Measurements from ENCODE around the gene CCDC13. TPM values are rescaled to one million over a fixed set of nuclear protein-coding genes. Genes with fewer than 3 reads are reported as not detected.
A peak's percentile ranks its signal among the peaks of the same experiment; 100 is the strongest.

The CCDC13 gene
- total RNA-seq, 4 donors from 2014 or later, result 0.27 to 33.3 (median 13.6) TPM

DNA sequence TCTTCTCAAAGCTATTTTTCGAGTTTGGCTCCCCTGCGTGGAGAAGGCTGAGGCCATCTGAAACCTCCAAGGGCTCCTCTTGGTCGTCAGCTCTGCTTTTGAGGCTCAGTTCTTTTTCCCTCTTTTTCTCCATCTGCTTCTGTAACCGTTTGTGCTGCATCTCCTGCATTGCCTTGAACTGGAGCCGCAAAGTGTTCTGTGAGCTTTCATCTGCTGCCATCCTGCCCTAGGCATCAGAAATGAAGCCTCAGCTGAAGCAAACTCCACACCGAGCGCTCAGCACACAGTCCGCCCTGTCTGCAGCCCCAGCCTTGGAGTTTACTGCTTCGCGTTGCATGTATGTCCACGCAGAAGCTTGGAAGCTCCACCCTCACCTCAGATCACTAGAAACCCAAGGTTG lies 14.9 kb downstream of the CCDC13 start:
- H3K27ac ChIP-seq, result no peak overlapping the region
- TF ChIP-seq POLR2A (IDR thresholded peaks at IDR 0.05), result no peak
- H3K9me3 ChIP-seq, result no peaks in the 10 kb centered on the region
- peaks cover 0 to 17% (median 7%) of the 10 kb centered on the region in 4 donors for H3K4me1 ChIP-seq
- no peaks in the 10 kb centered on the region for H3K27me3 ChIP-seq
- DNase-seq, result no peak
- in situ Hi-C loops (cut with MboI; ENCODE audit: low pct_ligation_motif_present in 1 of 4, low pct_unique_long_range_greater_than_20kb in 1 of 4, low sequenced_read_pairs in 3 of 4) (loop anchor here in 1 of 4 donors (25.0 kb wide), 1 partner anchor 171 kb away; the partner anchor contains the start of genes SEC22C and SS18L2), intact Hi-C loops (cut with DNase I; ENCODE audit: low total_unique reads) (no loop called here)
- 86 to 87% methylated on average over 6 to 11 of the region's 11 CpGs for WGBS, 2 donors (ENCODE audit: low coverage in 1 of 2)
- no peaks in the 10 kb centered on the region for H3K36me3 ChIP-seq
- H3K4me3 ChIP-seq, result no peak overlapping the region

DNA sequence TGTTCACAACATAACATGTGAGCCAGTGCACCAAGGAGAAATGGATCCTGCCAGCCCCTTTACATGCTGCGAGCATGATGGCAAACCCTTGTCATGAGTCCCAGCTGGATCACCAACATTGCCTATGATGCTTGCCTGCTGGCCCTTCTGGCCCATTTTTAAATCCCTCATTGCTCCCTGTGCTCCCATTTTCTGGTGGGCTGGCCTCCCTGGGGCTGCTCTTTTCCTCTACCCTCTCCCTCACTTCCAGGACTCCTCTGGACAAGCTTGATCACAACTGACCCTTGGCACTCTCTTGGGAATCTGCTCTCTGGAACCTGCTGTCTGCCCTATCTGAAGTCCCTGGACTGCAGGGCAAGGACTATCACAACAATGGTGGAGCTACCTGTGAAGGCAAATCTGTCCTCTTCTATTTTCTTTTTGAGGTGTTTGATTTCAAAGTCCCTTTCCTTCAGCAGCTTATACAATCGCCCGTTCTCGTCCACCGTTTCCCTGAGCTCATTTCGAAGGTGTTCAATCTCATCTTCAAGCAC lies 16.3 kb downstream of the CCDC13 start:
- no peaks in the 10 kb centered on the region for H3K27me3 ChIP-seq
- peaks cover 0 to 7% (median 2%) of the 10 kb centered on the region in 4 donors for H3K4me1 ChIP-seq
- H3K9me3 ChIP-seq, result no peaks in the 10 kb centered on the region
- TF ChIP-seq POLR2A (IDR thresholded peaks at IDR 0.05), result no peak
- TF ChIP-seq, protein P1, sequence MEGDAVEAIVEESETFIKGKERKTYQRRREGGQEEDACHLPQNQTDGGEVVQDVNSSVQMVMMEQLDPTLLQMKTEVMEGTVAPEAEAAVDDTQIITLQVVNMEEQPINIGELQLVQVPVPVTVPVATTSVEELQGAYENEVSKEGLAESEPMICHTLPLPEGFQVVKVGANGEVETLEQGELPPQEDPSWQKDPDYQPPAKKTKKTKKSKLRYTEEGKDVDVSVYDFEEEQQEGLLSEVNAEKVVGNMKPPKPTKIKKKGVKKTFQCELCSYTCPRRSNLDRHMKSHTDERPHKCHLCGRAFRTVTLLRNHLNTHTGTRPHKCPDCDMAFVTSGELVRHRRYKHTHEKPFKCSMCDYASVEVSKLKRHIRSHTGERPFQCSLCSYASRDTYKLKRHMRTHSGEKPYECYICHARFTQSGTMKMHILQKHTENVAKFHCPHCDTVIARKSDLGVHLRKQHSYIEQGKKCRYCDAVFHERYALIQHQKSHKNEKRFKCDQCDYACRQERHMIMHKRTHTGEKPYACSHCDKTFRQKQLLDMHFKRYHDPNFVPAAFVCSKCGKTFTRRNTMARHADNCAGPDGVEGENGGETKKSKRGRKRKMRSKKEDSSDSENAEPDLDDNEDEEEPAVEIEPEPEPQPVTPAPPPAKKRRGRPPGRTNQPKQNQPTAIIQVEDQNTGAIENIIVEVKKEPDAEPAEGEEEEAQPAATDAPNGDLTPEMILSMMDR (IDR thresholded peaks at IDR 0.05), result no peak
- no peak for TF ChIP-seq POLR2AphosphoS5 (IDR thresholded peaks at IDR 0.05)
- TF ChIP-seq EP300 (IDR thresholded peaks at IDR 0.05; ENCODE audit: low read depth), result no peak
- no peaks in the 10 kb centered on the region for H3K36me3 ChIP-seq
- intact Hi-C loops (cut with DNase I; ENCODE audit: low total_unique reads), result no loop called here
- H3K4me3 ChIP-seq, result no peak overlapping the region
- peak overlapping the region in 2 of 4 donors; percentile 7 to 31 for H3K27ac ChIP-seq
- WGBS, 2 donors (ENCODE audit: low coverage in 1 of 2), result 92 to 93% methylated on average over 5 to 6 of the region's 6 CpGs
- no peak for DNase-seq
- in situ Hi-C loops (cut with MboI; ENCODE audit: low pct_ligation_motif_present in 1 of 4, low pct_unique_long_range_greater_than_20kb in 1 of 4, low sequenced_read_pairs in 3 of 4), result loop anchor here in 1 of 4 donors (25.0 kb wide), 1 partner anchor 169 kb away; the partner anchor contains the start of genes SEC22C and SS18L2

DNA sequence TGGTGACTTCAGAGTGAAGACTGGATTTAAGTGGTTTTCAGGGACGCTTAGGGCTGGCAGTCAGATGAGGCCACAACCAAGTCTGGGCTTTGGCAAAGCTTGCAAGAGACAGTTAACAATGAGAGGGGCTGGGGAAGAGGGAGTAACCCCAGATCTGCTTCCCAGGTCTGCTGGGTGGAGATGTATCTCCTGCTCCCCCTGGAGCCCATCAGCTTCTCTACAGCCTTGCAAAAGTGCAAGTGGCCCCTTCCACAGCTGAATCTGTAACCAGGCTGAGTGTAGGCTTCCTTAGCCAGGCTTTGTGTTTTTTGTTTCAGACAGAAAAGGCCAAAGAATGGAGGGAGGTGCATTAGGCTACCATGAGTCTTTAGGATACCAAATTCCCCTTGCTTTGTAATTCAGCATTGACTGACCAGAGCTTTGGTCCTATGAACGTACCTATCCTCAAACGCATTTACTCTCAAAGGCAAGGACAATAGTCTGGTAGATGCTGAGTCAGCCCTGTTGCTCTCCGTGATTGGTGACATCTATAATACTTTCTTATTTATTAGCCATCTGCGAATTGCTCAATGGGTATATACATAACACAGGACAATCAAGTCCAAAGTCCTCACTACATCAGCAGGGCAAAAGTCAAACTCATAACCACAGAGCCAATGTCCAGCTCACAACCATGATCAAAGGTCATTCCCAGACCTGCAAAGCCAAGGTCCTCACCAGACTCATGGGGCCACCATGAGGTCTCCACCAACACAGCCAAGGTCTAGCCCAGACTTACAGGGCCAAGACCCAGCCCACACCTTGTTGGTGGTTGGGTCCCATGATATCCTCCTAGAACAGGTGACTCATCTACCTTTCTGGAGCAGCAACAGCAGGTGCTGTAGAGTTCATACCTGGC lies 17.1 kb downstream of the CCDC13 start:
- TF ChIP-seq, protein P1 (IDR thresholded peaks at IDR 0.05), result peak in 4 of 5 experiments; percentile 12 to 27 (median 21)
- TF ChIP-seq POLR2AphosphoS5 (IDR thresholded peaks at IDR 0.05) (peak in 1 of 3 donors; percentile 39), EP300 (IDR thresholded peaks at IDR 0.05; ENCODE audit: low read depth) (no peak)
- H3K9me3 ChIP-seq, result no peaks in the 10 kb centered on the region
- intact Hi-C loops (cut with DNase I; ENCODE audit: low total_unique reads), result no loop called here
- 65 to 66% methylated on average over 3 to 5 of the region's 5 CpGs for WGBS, 2 donors (ENCODE audit: low coverage in 1 of 2)
- DNase-seq, result peak; percentile 51
- no peak overlapping the region for H3K4me3 ChIP-seq
- no peaks in the 10 kb centered on the region for H3K27me3 ChIP-seq
- no peaks in the 10 kb centered on the region for H3K36me3 ChIP-seq
- H3K27ac ChIP-seq, result peak overlapping the region in 2 of 4 donors; percentile 25 to 31
- H3K4me1 ChIP-seq, result peaks cover 0 to 7% (median 1%) of the 10 kb centered on the region in 4 donors
- in situ Hi-C loops (cut with MboI; ENCODE audit: low pct_ligation_motif_present in 1 of 4, low pct_unique_long_range_greater_than_20kb in 1 of 4, low sequenced_read_pairs in 3 of 4), result loop anchor here in 1 of 4 donors (25.0 kb wide), 1 partner anchor 169 kb away; the partner anchor contains the start of genes SEC22C and SS18L2

DNA sequence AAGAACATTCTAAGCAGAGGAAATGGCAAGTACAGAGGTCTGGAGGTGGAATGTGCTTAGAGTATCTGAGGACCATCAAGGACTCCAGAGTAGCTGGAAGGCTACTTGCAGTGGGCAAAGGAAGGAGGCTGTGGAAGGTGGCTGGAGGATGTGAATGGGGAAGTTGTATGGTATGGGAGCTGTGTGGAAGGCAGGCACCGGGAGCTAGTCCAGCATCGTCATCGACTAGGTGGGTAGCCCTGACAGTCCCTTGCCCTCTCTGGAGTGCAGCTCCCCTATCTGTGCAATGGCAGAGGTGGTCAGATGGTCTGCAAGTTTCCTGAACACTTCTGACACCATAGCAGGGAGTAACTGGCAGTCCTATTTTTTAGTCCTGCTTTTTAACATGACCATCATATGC lies 19.3 kb downstream of the CCDC13 start:
- H3K27ac ChIP-seq, result no peak overlapping the region
- no peaks in the 10 kb centered on the region for H3K36me3 ChIP-seq
- 90 to 96% methylated on average over 3 of the region's 3 CpGs for whole genome bisulfite sequencing, 2 donors (ENCODE audit: low coverage in 1 of 2)
- intact Hi-C loops (cut with DNase I; ENCODE audit: low total_unique reads), result no loop called here
- no peaks in the 10 kb centered on the region for H3K27me3 ChIP-seq
- DNase-seq, result no peak
- no peak for TF ChIP-seq POLR2AphosphoS5 (IDR thresholded peaks at IDR 0.05)
- TF ChIP-seq, protein P1 (IDR thresholded peaks at IDR 0.05), result no peak
- TF ChIP-seq POLR2A (IDR thresholded peaks at IDR 0.05), result no peak
- TF ChIP-seq EP300 (IDR thresholded peaks at IDR 0.05; ENCODE audit: low read depth), result no peak
- in situ Hi-C loops (cut with MboI; ENCODE audit: low pct_ligation_motif_present in 1 of 4, low pct_unique_long_range_greater_than_20kb in 1 of 4, low sequenced_read_pairs in 3 of 4), result loop anchor here in 1 of 4 donors (25.0 kb wide), 1 partner anchor 166 kb away; the partner anchor contains the start of genes SEC22C and SS18L2
- no peak overlapping the region for H3K4me3 ChIP-seq
- H3K9me3 ChIP-seq, result no peaks in the 10 kb centered on the region
- H3K4me1 ChIP-seq, result peaks cover under 1 to 12% (median 5%) of the 10 kb centered on the region in 4 donors
